Upper lobe of right lung (tissue), 1 donor: Measurements from ENCODE around the gene MEG3. TPM values are rescaled to one million over a fixed set of nuclear protein-coding genes. Genes with fewer than 3 reads are reported as not detected.

ENCODE experiments used
- ATAC-seq: fragments of 200-7000 bp; cut with Tn5 transposase; one replicate; pipeline ENCODE4 v1.9.1; 2020; ENCODE audit warnings: mild to moderate bottlenecking, moderate library complexity
- DNase-seq: peaks from one replicate; pipeline ENCODE4 v3.0.0-alpha.2; 2020
- H3K27ac ChIP-seq: fragments of 200-600 bp; one replicate; pipeline ENCODE4 v1.8.0; 2022
- H3K27me3 ChIP-seq: fragments of 200-600 bp; one replicate; pipeline ENCODE4 v1.8.0; 2022; ENCODE audit warnings: mild to moderate bottlenecking
- H3K36me3 ChIP-seq: fragments of 200-600 bp; one replicate; pipeline ENCODE4 v1.8.0; 2022
- H3K4me1 ChIP-seq: fragments of 200-600 bp; one replicate; pipeline ENCODE4 v1.8.0; 2022
- H3K4me3 ChIP-seq: fragments of 200-600 bp; one replicate; pipeline ENCODE4 v1.8.0; 2022; ENCODE audit warnings: mild to moderate bottlenecking
- H3K9me3 ChIP-seq: fragments of 200-600 bp; one replicate; pipeline ENCODE4 v1.8.0; 2022
- CTCF ChIP-seq: fragments of 200-600 bp; IDR thresholded peaks from one replicate; pipeline ENCODE4 v1.8.0; 2022; ENCODE audit warnings: antibody characterized with exemption
- intact Hi-C: fragments of 100-400 bp; cut with DNase I; formaldehyde crosslinking; loops from one replicate; pipeline ENCODE4 v1.11.0; 2022
- total RNA-seq: library from RNA; stranded (reverse); fragmentation: NEBNext Ultra II Directional; extraction: Animal tissue kit (Norgen Biotek cat#: 25700); gene quantifications from one replicate; pipeline ENCODE4 v1.2.1, GENCODE V29; 2021
- donor health status: DM: no; HTN: yes; CAD: no; lungs with severe emphysema.

Gene MEG3
- total RNA-seq, 1 donor from 2014 or later = 15.6 TPM

- no peaks in the 10 kb centered on the region for H3K4me1 ChIP-seq
- no peaks in the 10 kb centered on the region for H3K9me3 ChIP-seq
- no peaks in the 10 kb centered on the region for H3K36me3 ChIP-seq
- H3K4me3 ChIP-seq = no peak overlapping the region
- intact Hi-C loops = no loop called here
- H3K27ac ChIP-seq = no peak overlapping the region
- ATAC-seq (no peak), DNase-seq (peak; percentile 27)
- TF ChIP-seq CTCF = no peak
- H3K27me3 ChIP-seq = peaks cover 18% of the 10 kb centered on the region
Observed at GRCh38 chr14:100892496-100893227, 66.7 kb downstream of the MEG3 start.

GRCh38 chr14:100893228-100893601, 67.3 kb downstream of the MEG3 start:
- intact Hi-C loops = no loop called here
- ATAC-seq = no peak

GRCh38 chr14:100893760-100894159, 67.8 kb downstream of the MEG3 start:
- Histone ChIP-seq H3K27me3 (peaks cover 26% of the 10 kb centered on the region), H3K4me3 (no peak overlapping the region), H3K36me3 (no peaks in the 10 kb centered on the region), H3K9me3 (no peaks in the 10 kb centered on the region), H3K27ac (no peak overlapping the region), H3K4me1 (no peaks in the 10 kb centered on the region)
- TF ChIP-seq CTCF = no peak
- intact Hi-C loops = no loop called here
- peak; percentile 35 for DNase-seq
- no peak for ATAC-seq

More at GRCh38 chr14:100893228-100893601, 67.3 kb downstream of the MEG3 start:
- Histone ChIP-seq H3K9me3 (no peaks in the 10 kb centered on the region), H3K27ac (no peak overlapping the region), H3K36me3 (no peaks in the 10 kb centered on the region), H3K4me3 (no peak overlapping the region), H3K27me3 (peaks cover 20% of the 10 kb centered on the region), H3K4me1 (no peaks in the 10 kb centered on the region)
- TF ChIP-seq CTCF = no peak
- DNase-seq = peak; percentile 35

GRCh38 chr14:100894416-100894815, 68.5 kb downstream of the MEG3 start:
- no peak overlapping the region for H3K27ac ChIP-seq
- ATAC-seq (no peak), DNase-seq (peak; percentile 40)
- no peaks in the 10 kb centered on the region for H3K36me3 ChIP-seq
- peaks cover 32% of the 10 kb centered on the region for H3K27me3 ChIP-seq
- no peaks in the 10 kb centered on the region for H3K4me1 ChIP-seq
- H3K9me3 ChIP-seq = no peaks in the 10 kb centered on the region
- no peak for TF ChIP-seq CTCF
- intact Hi-C loops = no loop called here
- no peak overlapping the region for H3K4me3 ChIP-seq

GRCh38 chr14:100895411-100895810, 69.5 kb downstream of the MEG3 start:
- Histone ChIP-seq H3K27ac (no peak overlapping the region), H3K4me3 (no peak overlapping the region), H3K27me3 (peaks cover 41% of the 10 kb centered on the region), H3K4me1 (peaks cover 9% of the 10 kb centered on the region), H3K36me3 (no peaks in the 10 kb centered on the region), H3K9me3 (no peaks in the 10 kb centered on the region)
- ATAC-seq = no peak
- DNase-seq = no peak
- TF ChIP-seq CTCF = no peak
- intact Hi-C loops = no loop called here
